ENCODE measurements around the gene HEG1.

The HEG1 gene

DNA sequence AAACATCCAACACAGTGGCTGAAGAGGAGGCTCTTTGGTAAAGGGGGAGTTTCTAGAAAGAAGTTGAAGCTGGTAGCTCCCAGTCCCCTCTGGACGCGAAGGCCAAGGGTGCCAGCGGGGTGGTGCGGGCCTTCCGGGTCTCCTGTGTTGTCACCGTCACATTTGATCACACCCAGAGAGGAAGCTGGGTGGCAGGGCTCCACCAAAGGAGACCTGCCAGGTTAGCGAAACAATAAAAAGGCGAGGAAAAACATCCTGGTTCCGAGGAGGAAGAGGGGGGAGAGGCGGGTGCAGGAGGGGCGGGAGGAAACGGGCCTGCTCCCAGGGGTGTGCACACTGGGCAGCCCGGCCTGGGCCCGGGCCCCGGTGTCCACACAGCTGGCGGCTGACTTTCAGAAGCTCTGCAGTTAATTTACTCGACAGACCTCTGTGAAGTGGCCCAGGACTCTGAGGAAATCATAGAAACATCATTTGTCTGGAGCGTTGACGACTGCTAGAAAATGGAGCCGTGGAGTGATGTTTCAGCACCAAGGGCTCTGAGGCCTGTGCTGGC lies 12.1 kb downstream of the HEG1 start:
- DNase-seq: no peak

DNA sequence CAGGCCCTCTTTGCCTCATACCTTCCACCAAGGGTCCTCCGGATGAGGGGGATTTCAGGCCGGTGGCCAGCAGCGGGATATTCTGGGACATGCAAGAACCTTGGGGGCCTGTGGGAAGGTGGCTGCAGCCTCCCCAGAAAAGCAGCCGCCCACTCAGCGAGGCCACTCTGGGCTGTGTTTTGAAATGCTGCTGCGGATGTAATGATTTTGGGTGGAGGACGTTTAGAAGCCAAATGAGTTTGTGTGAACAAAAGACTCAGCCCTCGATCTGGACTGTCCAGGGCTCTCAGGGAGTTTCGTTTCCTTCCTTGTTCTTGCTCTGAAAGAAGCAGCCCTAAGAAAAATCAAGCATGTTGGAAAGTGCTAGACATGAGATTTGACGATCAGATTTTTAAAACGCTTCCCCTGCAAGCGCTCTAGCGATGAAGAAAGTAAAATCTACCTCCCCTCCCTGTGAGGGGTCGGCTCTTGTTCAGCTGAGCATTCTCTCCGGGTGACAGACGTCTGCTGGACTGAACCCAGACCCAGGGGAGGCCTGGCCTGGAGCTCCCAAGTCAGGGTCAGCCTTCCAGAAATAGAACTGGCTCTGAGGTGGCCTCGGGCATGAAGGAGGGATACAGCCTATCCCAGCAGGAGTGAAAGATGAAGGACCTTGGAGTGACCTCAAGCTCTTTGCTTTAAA lies 12.9 kb downstream of the HEG1 start:
- DNase-seq: no peak

DNA sequence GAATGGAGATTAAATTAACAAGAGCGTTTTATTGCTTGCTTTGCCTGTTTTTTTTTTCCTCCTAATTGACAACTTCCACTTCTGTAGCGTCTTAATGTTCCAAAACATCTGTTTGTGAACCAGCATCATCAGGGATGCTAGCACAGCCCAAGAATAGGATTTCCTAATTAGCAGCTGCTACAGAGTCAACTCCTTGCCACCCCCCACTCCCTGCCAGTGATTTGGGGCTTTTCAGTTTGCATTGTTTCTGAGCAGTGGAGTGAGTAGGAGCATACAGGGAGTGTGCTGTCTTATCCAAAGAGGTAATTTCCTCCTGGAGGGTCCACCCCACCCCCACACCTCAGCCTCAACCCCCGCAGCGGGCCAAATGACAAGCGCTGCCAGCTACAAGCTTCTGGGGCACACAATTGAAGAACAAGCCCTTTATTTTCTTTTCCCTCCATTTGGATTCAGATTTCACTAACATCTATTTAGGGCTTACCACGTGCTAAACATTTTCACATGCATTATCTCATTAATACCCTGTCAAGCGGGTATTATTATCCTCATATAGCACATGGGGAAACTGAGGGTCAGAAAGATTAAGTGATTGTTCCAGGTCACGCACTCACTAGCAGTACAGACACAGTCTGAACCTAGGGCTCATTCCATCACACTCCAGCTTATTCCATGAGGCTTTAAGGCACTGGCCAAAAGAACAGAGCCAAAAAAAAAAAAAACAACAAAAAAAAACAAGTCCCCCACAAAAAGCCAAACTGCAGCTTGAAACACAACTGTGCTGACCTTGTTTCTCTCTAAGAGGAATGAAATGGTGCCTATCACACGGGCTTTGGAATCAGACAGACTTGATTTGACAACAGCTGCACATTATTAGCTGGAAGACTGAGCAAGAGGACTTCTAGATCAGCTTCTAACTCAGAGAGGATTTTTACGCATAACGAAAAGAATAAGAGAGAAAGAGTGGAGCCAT lies 16.4 kb downstream of the HEG1 start:
- no peak for DNase-seq

DNA sequence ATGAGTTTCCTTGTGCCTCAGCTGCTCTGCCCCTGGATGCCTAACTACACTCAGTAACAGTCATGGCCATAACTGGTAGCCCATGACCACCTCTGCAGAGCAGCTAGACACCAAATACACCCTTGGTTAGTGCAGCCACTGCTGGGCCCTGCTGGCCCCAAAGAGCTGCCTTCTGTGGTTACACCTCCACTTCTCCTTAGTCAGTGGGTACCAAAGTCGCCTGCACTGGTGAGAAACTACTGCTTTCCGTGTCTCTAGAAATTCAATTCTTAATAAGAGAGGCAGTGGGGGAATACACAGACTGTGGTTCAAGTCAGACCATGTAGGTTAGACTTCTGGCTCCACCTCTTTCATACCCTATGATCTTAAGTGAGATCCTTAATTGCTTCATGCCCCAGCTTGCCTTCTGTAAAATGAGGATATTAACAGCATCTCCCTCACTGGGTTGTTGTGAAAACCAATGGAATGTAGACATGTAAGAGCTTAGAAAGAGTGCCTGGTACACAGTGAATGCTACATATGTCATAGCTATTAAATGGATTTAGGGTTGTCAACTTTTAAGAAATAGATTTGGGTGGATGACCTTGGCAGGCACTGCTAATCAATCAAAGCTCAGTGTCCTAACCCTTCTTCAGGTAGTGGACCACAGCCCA lies 18.2 kb downstream of the HEG1 start:
- DNase-seq: no peak

DNA sequence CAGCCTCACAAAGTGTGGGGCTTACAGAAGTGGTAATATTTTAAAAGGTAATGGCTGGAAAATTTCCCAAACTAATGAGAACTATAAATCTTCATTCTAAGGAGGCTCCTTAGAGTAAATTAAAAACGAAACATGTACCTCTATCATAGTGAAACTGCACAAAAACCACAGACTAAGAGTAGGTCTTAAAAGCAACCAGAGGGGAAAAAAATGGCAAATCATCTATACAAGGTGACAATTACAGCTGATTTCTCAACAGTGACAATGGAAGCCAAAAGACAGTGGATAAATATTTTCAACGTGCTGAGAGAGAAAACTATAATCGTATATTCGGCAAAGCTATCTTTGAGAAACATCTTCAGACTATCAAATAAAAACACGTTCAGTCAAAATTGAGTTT lies 20.6 kb downstream of the HEG1 start:
- no peak for DNase-seq

DNA sequence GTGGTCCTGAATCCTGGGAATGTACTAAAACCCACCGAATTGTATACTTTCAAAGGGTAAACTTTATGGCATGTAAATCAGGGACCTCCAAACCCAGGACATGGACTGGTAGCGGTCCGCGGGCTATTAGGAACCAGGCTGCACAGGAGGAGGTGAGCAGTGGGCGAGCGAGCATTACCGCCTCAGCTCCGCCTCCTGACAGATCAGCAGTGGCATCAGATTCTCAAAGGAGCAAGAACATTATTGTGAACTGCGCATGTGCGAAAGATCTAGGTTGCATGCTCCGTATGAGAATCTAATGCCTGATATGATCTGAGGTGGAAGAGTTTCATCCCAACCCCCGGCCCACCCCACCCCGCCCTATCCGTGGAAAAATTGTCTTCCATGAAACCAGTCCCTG lies 22.2 kb downstream of the HEG1 start:
- DNase-seq: no peak

DNA sequence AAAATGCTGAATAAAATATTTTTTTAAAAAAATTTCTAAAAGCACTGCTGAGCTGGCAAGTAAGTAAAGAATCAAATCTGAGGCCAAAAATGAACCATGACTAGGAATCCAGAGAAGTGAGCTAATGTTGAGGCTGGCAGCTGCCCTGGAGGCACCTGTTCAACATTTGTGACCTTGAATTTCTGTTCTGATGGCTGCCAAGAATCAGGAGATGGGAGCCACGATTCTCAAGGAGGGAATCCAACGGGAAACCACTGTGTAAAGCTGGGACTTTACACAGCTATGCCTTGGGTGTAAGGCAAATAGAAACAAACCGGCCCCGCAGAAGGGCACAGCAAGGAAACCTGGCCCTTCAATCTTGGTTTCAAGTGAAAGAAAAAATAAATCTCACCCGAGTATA lies 22.7 kb downstream of the HEG1 start:
- DNase-seq: no peak

DNA sequence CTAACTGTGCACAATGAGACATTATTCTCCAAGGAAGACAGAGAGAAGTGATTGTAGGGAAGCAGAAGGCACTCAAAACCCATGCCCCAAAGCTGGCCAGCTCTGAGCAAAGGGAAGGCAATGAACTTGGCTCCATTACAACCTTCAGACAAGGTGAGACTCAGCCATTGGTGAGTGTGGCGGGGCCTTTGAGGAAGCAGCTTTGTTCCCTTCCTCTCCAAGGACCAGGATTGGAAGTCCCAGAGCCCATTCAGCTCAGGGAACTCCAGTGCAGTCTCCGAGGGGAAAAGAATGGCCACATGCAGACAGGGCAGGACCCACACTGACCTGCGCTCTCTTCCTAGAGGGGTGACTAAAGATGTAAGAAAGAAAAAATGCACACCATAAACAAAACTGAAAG lies 23.1 kb downstream of the HEG1 start:
- DNase-seq: no peak

DNA sequence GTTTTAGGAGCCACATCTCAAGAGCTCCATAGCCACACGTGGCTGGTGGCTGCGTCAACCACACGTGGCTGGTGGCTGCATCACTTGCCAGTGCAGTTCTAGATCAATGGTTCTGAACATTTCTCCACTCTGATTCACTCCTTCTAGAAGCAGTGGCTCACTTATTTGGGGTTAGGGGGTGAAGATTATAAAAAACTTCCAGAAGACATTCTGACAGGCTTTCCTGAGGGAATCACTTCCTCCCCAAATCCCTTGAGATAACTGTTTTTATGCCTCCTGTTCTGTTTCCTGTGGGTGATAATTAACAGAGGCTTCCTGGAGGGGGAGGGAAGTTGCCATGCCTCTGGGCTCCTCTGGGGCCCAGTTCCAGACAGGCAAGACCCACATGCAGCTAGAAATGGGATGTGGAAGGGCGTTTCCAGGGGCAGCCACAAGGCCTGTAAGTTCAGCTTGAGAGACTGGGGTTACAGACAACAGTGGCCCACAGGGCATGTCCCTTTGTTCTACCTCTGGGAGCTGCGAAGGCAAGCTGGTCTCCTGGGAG lies 23.6 kb downstream of the HEG1 start:
- no peak for DNase-seq

DNA sequence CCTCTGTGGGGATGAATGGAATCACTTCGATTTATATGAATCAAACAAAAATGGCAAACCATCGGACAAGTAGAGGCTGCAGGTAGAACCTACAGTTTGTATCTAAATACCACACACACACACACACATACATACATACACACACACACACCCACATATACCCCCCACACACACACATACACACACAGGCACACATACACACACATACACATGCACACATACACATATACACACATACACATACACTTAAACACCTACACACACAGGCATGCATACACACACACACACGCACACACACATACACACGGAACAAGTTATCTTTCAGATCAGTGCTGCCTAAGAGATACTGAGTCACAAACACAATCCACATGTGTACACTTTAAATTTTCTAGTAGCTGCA lies 24.3 kb downstream of the HEG1 start:
- no peak for DNase-seq

DNA sequence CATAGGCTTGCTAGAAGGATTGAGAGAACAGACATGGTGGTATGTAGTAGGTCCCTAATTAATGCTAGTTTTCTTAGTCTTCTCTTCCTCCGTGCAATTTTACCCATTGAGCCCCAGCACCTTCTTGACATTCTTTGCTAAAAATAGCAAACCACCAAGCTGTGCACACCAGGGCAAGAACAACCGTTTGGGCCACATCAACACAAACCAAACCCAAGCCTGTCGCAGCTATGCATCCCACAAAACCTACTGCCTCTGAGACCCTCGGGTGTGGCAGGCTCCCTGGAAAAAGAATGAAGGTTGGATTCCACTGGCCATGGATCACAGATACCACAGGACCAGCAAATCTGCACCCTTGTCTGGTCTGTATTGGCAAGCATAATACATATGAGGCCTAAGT lies 27.1 kb downstream of the HEG1 start:
- no peak for DNase-seq

DNA sequence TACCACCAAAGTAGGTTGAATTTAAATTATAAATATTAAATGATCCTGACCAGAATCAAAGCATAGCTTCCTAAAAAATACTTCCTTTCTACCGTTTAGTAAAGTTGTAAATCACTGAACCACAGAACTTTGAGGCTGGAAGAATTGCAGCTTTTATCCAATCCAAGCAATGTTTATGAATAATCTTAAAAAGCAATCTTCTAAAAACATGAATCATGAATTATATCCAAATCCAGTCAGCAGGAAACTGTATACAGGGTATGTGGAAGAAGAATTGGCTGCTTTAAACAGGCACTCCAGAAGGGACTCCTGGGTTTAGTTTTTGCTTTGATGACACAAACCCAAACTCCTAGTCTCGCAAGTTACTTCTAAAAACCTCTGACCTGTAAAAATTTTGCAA lies 30.2 kb downstream of the HEG1 start:
- no peak for DNase-seq

DNA sequence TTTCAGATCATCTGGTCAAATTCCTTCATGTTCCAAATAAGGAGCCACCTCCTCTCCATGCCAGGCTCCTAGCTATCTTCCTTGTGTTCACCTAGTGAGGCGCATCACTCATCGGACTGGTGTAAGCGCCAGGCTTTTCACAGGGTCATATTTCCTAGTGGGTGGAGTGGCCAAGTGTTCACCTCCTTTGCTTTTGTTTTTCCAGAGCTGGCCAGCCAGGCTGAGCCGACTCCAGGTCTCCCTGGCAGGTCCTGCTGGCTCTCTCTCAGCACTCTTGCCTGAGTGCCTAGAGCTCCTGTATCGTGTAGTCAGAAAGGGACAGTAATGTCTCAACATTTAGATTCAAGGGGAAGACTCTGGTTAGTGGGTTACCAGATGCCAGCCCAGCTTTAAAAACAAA lies 31.0 kb downstream of the HEG1 start:
- no peak for DNase-seq

DNA sequence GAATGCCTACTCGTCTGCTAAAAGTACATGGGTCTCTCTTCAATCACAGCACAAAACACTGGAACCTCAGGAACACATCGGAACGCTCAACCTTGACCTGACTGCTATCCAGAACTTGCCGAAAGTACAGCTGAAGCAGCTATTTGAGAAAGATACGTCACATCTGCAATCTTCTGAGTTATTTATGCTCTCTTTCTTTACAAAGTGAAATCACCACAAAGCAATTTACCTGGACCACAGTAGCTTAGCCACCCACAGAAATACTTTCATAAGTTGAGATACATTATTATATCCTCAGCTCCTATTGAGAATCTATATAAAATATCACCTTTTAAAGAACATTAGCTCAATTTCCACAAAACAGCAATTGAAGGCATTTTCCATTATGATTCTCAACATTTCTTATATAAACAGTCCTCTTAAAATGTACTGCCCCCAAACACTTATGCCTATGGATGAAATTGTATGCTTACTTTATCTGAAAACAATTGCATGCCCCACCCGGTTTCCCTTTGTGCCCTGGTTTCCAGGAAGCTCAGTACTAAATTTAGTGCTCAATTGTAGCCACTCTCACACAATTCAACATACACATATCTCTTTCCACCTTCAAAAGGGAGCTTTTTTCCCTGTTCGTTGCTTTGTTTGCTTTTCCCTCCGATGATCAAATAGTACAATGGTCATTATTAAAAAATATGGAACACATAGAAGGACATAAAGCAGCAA lies 31.8 kb downstream of the HEG1 start:
- no peak for DNase-seq

DNA sequence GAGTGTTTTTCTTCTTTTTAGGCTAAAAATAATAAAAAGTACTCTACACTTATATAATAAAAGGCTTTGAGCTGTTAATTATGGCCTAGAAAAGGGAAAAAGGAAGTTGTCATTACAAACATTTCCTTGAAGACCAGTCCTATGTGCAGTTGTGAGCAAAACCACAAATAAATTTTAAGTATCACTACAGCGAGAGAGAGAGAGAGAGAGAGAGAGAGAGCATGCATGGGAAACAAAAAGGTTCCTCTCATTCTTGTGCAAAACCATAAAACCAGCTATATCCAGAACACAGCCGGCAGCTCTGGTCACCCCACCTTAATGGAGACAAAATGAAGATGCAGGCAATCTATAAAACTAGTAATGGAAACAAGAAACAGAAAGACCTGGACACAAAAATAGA lies 33.6 kb downstream of the HEG1 start:
- DNase-seq: no peak

DNA sequence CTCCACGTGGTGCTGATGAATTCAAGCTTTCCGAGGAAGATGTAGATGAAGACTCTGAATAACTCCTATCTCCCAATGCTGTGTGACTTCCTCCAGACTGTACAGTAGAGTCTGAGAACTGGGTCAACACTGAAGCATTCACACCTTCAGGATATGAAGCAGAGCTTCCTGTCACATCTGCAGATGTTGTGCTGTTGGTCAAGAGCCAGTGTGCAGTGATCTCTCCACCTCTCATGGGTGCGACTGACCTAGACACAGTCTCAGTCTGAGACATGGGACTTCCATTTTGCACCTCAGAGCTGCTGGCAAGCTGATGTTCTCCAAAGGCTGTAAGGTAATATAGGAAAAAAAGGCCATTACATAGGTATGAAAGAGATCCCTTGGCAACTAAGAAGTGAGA lies 36.5 kb downstream of the HEG1 start:
- DNase-seq: no peak

DNA sequence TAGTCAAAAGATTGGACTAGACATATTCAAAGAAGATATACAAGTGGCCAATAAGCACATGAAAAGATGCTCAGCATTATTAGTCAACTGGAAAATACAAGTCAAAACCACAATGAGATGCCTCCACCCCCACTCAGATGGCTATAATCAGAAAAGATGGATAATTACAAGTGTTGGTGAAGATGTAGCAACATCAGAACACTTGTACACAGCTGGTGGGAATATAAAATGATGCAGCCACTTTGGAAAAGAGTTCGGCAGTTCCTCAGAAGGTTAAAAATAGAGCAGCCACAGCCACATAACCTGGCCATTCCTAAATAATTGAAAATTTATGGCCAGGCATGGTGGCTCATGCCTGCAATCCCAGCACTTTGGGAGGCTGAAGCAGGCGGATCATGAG lies 38.4 kb downstream of the HEG1 start:
- DNase-seq: no peak

DNA sequence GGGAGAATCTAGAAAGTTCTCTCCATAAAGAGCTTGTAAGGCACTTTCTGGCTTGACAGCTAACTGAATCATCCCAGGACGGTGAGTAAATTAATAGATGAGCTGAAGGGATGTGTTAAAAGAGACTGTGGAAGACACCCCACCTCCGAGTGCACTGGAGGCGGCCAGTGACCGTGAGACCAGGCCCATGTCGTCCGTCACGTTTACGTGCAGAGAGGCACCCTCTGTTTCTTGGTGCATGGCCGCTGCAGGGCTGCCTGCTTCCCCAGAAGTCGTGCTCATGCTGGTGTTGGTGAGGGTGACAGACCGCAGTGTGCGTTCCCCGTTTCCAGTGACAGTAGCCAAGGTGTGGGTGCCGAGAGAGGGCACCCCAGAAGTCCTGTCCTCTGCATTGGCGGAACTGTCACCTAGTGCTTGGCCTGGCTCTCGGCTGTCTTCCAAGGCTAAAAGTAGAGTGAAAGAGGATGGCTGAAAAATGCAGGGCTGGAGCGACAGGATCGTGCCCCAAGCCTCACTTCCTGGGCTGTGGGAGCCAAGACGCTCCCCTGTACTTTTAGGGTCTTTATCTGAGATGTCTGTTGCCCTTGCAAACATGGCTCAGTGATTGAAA lies 41.1 kb downstream of the HEG1 start:
- no peak for DNase-seq

DNA sequence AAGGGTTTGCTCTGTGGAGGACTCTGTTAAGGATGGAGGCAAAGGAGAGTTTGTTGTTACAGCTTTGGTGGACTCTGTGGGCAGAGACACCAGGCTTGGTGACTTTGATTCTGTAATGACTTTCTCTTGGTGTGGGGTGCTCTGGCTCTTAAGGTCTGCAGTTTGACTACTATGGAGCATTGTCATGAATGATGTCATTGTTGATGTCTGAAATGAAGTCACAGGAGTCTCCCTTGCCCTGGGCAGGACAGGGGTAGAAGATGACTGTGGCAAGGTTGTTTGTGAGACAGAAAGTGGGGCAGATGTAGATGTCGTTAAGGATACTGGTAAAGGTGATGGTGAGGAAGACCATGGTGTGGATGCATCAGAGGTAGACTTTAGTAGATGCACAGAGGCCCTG lies 42.7 kb downstream of the HEG1 start:
- DNase-seq: no peak

DNA sequence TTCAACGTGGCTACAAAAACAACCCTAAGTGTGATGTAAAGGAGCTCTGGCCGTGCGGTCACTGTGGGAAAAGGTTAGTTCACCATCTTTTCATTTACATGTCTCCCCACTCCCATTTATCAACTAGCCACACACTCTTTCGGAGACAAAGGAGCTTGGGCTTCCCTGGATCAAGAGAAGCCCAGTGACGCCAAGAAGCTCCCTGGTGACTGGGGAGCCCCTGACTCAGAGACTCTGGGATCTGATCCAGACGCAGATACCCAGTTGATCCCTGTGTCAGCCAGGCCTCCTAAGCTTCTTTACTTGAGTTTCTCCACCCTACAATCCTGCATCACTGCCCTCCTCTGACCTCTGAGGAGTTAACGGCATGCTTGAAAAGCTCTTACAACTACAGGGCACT lies 43.9 kb downstream of the HEG1 start:
- DNase-seq: no peak

DNA sequence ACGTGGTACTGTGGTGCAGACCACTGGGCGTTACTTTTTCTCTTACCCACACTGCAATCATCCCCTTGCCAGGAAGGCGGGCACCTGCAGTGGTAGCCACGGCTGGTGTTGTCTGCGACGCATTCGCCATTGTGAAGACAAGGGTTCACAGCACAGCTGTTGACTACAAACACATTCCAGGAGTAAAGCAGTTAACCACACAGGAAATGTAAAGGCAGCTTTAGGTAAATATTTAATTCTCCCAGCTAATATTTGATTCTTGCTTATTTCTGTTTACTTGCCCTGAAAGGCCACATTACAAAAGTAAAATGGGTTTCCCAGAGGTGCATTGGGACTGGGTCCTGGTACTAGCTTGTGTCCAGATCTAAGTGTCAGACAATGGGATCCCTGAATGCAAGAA lies 45.4 kb downstream of the HEG1 start:
- no peak for DNase-seq

DNA sequence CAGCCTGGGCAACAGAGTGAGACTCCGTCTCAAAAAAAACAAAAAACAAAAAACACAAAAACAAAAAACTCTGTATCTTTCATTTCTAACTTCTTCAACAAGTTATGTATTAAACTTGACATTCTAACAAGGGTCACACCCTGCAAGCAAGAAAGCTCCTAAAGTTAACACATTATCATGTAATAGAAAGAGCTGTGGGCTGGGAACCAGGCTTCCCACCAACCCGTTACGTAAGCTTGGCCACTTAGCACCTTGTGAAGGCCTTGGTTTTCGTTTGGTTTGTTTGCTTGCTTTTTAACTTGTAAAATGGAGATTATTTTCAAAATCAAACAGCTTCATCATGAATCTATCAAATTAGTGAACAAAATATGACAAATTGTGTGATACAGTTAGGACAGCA lies 47.0 kb downstream of the HEG1 start:
- DNase-seq: no peak
